LNCAP (cell line): ENCODE measurements around the gene TJAP1.

Experiments used
- TF ChIP-seq, protein P1 (sequence below): fragments of 450-650 bp; IDR thresholded peaks from 2 replicates; pipeline ENCODE4 v1.5.1; 2017; ENCODE audit warnings: mild to moderate bottlenecking

The TJAP1 gene

DNA sequence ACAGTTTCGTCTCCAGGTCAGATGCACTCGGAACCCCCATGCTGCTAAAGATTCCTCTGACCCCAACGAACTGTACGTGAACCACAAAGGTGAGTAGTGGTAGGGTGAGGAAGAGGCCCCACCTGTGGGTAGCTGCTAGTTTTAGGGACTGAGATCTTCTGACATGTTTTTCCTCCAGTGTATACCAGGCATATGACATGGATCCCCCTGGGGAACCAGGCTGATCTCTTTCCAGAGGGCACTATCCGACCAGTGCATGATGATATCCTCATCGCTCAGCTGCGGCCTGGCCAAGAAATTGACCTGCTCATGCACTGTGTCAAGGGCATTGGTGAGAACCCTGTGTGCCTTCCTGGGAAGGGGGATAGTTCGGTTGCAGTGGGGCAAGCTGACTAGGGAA, 42.7 kb downstream of the TJAP1 start:
- TF ChIP-seq, protein P1, sequence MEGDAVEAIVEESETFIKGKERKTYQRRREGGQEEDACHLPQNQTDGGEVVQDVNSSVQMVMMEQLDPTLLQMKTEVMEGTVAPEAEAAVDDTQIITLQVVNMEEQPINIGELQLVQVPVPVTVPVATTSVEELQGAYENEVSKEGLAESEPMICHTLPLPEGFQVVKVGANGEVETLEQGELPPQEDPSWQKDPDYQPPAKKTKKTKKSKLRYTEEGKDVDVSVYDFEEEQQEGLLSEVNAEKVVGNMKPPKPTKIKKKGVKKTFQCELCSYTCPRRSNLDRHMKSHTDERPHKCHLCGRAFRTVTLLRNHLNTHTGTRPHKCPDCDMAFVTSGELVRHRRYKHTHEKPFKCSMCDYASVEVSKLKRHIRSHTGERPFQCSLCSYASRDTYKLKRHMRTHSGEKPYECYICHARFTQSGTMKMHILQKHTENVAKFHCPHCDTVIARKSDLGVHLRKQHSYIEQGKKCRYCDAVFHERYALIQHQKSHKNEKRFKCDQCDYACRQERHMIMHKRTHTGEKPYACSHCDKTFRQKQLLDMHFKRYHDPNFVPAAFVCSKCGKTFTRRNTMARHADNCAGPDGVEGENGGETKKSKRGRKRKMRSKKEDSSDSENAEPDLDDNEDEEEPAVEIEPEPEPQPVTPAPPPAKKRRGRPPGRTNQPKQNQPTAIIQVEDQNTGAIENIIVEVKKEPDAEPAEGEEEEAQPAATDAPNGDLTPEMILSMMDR = no peak

DNA sequence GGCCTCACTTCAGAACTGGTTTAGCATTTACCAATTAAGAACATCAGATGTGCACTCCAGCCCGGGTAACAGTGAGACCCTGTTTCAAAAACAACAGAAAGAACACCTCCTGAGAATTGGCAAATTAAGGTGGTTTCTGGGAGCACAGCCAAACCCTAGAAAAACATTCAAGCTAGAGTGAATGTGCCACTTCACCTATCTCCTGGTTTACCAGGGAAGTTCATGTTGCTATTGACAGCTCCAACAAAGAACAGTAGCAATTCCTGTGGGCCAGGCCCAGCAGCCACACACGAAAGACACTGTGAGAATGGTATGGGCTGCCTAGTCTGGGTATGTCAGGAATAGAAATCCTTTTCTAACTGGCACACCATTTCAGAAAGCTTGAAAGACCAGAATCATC, 44.5 kb downstream of the TJAP1 start:
- TF ChIP-seq, protein P1 = no peak

DNA sequence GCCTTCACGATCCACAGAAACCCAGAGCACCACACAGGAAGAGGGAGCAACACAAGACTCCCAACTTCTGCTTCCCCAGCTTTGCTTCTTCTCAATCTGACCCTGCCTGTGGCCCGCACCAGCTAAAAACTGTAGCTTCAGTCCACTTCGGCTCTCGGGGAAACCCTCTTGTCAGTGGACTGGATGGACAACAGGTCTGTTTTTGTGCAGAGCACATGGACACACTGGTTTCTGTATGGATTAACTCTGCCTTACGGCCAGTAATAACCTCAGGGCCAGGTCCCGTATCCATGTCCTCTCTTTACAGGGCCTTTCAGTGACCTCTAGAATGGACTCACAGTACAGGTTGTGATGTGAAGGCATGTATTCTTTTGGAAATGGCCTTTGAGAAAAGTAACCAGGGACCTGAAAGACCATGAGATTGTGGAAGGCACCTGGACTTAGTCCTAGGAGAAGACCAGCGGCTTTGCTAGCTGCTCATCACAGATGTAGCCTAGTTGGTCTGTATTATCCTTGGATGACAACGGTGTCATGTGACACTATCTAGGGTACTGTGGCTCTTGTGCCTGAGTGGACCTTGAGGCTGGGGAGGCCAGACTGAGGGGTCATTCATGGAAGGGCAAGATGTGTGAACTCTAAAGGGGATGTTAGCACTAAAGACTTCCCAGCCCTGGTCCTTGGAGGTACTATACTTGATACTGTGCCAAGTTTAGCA, 45.3 kb downstream of the TJAP1 start:
- TF ChIP-seq, protein P1 = no peak

DNA sequence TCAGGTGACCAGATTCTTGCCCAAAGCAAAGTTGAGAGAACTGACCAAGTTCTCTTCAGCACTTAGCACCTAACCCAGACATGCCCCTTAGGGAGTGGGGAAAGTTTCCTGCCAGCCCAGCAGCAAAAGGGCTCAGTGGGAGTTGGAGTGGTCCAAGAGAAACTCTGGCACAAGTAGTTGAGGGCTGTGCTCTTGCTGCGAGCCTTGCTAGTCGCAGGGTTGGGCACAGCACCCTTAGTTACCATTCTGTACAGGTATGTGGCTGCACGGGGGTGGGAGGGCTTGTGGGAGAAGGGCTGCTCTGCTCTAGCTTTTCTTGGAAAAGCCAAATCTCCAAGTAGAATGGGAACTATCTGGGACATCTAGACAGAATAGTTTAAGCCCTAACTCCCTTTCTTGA, 45.9 kb downstream of the TJAP1 start:
- TF ChIP-seq, protein P1 = no peak

DNA sequence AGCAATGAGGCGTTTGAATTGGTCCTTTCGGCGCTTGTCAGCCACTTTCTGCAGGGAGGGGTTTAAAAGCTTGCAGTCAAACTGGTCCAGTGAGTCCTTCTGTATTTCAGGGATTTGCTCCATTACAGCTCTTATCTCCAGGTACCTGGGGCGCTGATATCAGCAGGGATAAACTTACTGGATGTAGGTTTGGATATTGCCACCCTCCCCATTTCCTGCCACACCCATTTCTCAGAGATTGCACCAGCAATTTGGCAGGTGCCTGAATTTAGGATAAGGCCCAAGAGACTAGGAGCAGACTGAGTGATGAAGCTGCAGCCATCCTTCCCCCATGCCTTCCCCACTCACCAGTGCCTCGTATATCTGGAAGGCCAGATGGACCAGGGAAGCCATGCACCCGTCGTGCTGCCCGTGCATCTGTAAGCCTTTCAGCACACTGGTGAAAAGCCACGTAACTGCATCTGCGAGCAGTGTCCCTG, 47.2 kb downstream of the TJAP1 start:
- TF ChIP-seq, protein P1 = no peak

DNA sequence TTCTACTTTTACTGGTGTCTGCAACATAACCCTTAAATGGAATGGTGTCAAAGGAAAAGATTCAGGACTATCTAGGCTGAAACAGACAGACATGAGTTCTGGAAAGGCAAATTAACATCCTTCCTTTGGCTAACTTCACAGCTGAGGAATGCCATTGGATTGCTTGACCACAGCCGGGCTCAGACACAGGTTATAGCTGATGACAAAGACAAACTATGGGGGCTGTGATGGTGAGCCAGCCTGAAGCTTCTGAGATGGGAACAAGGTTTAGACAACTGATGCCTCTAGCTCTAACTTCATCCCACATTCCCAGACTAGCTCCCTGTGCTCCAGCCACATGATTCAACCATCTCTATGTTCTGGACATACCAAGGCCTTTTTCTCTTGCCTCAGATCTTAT, 54.8 kb downstream of the TJAP1 start:
- TF ChIP-seq, protein P1 = no peak

DNA sequence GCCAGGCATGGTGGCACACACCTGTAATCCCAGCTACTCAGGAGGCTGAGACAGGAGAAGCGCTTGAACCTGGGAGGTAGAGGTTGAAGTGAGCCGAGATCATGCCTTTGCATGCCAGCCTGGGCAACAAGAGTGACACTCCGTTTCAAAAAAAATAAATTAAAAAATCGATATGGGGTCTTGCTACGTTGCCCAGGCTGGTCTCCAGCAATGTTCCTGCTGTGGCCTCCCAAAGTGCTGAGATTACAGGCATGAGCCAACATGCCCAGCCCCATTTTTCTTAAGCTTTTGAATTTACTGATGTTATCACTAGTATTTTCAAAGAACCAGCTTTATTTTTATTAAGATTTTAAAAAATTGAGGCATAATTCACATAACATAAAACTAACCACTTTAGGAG, 63.1 kb downstream of the TJAP1 start:
- TF ChIP-seq, protein P1 = no peak
